K562 (cell line): ENCODE data around the gene ZBTB48. TPM values are rescaled to one million over a fixed set of nuclear protein-coding genes. Genes with fewer than 3 reads are reported as not detected.

Source experiments
- ARID3A ChIP-seq: IDR thresholded peaks from 2 replicates; pipeline ENCODE4 v1.6.1; 2012; ENCODE audit warnings: low read depth, low read length, improper control_type of control experiment, borderline replicate concordance
- CBX8 ChIP-seq: fragments of 200-600 bp; sonication (generic); IDR thresholded peaks from 2 replicates; pipeline ENCODE4 v1.6.1; 2012; ENCODE audit warnings: borderline replicate concordance, mixed run types, low read depth, mild to moderate bottlenecking, moderate library complexity, mixed read lengths, low read length, control low read depth, inconsistent platforms; ENCODE audit not compliant: poor library complexity, severe bottlenecking; ENCODE audit errors: extremely low read depth
- DDX20 ChIP-seq: fragments of 450-650 bp; IDR thresholded peaks from 2 replicates; pipeline ENCODE4 v1.6.1; 2016; ENCODE audit warnings: missing genetic modification characterization, low read depth, mild to moderate bottlenecking, missing compliant biosample characterization, moderate library complexity
- ETV5 ChIP-seq: sonication (generic); formaldehyde crosslinking; IDR thresholded peaks from 2 replicates; pipeline ENCODE4 v1.4.0; 2020; ENCODE audit warnings: low read depth, mild to moderate bottlenecking, missing genetic modification reagents
- JUND ChIP-seq, 2 experiments: IDR thresholded peaks; 2 replicates in 1 of 2; 3 replicates in 1 of 2; pipeline ENCODE4 v1.6.1; 2011; ENCODE audit warnings: borderline replicate concordance in 2 of 2, low read depth in 2 of 2, low read length in 2 of 2, improper control_type of control experiment in 1 of 2, missing biosample characterization in 1 of 2, missing genetic modification characterization in 1 of 2, missing genetic modification reagents in 1 of 2
- MNT ChIP-seq, 2 experiments: fragments of 450-650 bp; conservative IDR thresholded peaks; 2 replicates each; pipeline ENCODE4 v1.6.1; 2017; ENCODE audit warnings: mild to moderate bottlenecking in 2 of 2, moderate library complexity in 2 of 2
- NFE2 ChIP-seq: IDR thresholded peaks from 2 replicates; pipeline ENCODE4 v1.6.1; 2014; ENCODE audit warnings: antibody characterized with exemption, low read depth
- POLR3A ChIP-seq: IDR thresholded peaks from 2 replicates; pipeline ENCODE4 v1.6.1; 2011; ENCODE audit warnings: borderline replicate concordance, mild to moderate bottlenecking, moderate library complexity; ENCODE audit not compliant: insufficient read length, insufficient read depth; ENCODE audit errors: extremely low read depth
- RBM25 ChIP-seq: fragments of 200-400 bp; formaldehyde crosslinking; IDR thresholded peaks from 2 replicates; pipeline ENCODE4 v1.6.1; 2018; ENCODE audit warnings: low read length, low read depth, moderate library complexity; ENCODE audit not compliant: severe bottlenecking
- SMARCE1 ChIP-seq: fragments of 450-650 bp; IDR thresholded peaks from 2 replicates; pipeline ENCODE4 v1.7.1; 2016; ENCODE audit warnings: mild to moderate bottlenecking
- SRSF7 ChIP-seq: fragments of 200-400 bp; formaldehyde crosslinking; optimal IDR thresholded peaks from 2 replicates; pipeline ENCODE3; 2017; ENCODE audit warnings: mild to moderate bottlenecking, low read depth, low read length
- TOE1 ChIP-seq, 2 experiments: fragments of 450-650 bp in 1 of 2; sonication (generic) in 1 of 2; formaldehyde crosslinking in 1 of 2; IDR thresholded peaks; 2 replicates each; pipeline versions ENCODE4 v1.7.1 to v1.8.0; 2016 to 2022; ENCODE audit warnings: borderline replicate concordance in 2 of 2, mild to moderate bottlenecking in 2 of 2, antibody characterized with exemption in 1 of 2, inconsistent platforms in 1 of 2, low read depth in 1 of 2, missing genetic modification reagents in 1 of 2, moderate library complexity in 1 of 2
- ZNF174 ChIP-seq: fragments of 250-450 bp; sonication (Bioruptor Pico); IDR thresholded peaks from 2 replicates; pipeline ENCODE4 v1.4.0; 2020; ENCODE audit warnings: mild to moderate bottlenecking
- ZNF274 ChIP-seq: IDR thresholded peaks from 2 replicates; pipeline ENCODE4 v1.6.1; 2011; ENCODE audit warnings: low read depth, mild to moderate bottlenecking, low read length, moderate library complexity, borderline replicate concordance
- ZNF77 ChIP-seq: fragments of 250-450 bp; sonication (Bioruptor Pico); IDR thresholded peaks from 2 replicates; pipeline ENCODE4 v1.5.0; 2020
- polyA plus RNA-seq, 8 experiments: library from polyadenylated mRNA; depleted of rRNA in 4 of 8; stranded (reverse) in 5 of 8; unstranded in 3 of 8; fragments of >200 nt; fragmentation: Nextera tagmentation in 2 of 8; fragmentation: Illumina TruSeq in 1 of 8; extraction: Ambion mirVana in 2 of 8; extraction: Trizol in 1 of 8; gene quantifications; 2 replicates each; pipeline versions ENCODE4 v1.2.1 to v1.2.3, GENCODE V29; 2011 to 2014; ENCODE audit warnings: inconsistent platforms in 1 of 8, missing spikeins in 1 of 8
- total RNA-seq, 7 experiments: library from RNA; depleted of rRNA in 6 of 7; stranded (reverse); fragments of >200 nt in 6 of 7; fragmentation: Illumina TruSeq in 2 of 7; extraction: Trizol in 2 of 7; gene quantifications; 2 replicates each; pipeline versions ENCODE4 v1.2.1 to v1.2.3, GENCODE V29; 2011 to 2021; ENCODE audit warnings: low replicate concordance in 1 of 7
- TF ChIP-seq, protein P1 (sequence below): fragments of 250-450 bp; sonication (Bioruptor Pico); IDR thresholded peaks from 2 replicates; pipeline ENCODE4 v1.8.0; 2021; ENCODE audit warnings: mild to moderate bottlenecking, moderate library complexity
- TF ChIP-seq, protein P2 (sequence below): fragments of 150-350 bp; conservative IDR thresholded peaks from 2 replicates; pipeline ENCODE4 v1.6.1; 2014; ENCODE audit warnings: low read length

The ZBTB48 gene
- total and polyA plus RNA-seq, 9 of the 15 experiments (the other 6 are each of a cell fraction or from before 2014, with no cell fraction given) = 1.9 to 66.9 (median 29.5) TPM

- TF ChIP-seq ARID3A (no peak), POLR3A (no peak), JUND (IDR thresholded peaks at IDR 0.05; ENCODE audit: borderline replicate concordance, low read depth, low read length) (peak; percentile 96), JUND (tag; IDR thresholded peaks at IDR 0.05; ENCODE audit: borderline replicate concordance, low read depth, low read length) (peak; percentile 84; the same call in 1 of the 3 replicates), SRSF7 (no peak), TOE1 (IDR thresholded peaks at IDR 0.05; ENCODE audit: borderline replicate concordance) (no peak), TOE1 (CRISPR knock-in tag; IDR thresholded peaks at IDR 0.05; ENCODE audit: borderline replicate concordance, low read depth) (no peak), MNT (conservative IDR thresholded peaks at IDR 0.05) (peak in 1 of 2 experiments; percentile 76; a peak in 1 of 4 replicates), RBM25 (peak; percentile 100), ETV5 (CRISPR knock-in tag) (peak; percentile 57; the same call in 1 of the 2 replicates), ZNF77 (CRISPR knock-in tag) (no peak), CBX8 (no peak), ZNF274 (no peak), ZNF174 (CRISPR knock-in tag) (no peak), DDX20 (no peak), SMARCE1 (no peak), NFE2 (peak; percentile 83)
- TF ChIP-seq, protein P1, sequence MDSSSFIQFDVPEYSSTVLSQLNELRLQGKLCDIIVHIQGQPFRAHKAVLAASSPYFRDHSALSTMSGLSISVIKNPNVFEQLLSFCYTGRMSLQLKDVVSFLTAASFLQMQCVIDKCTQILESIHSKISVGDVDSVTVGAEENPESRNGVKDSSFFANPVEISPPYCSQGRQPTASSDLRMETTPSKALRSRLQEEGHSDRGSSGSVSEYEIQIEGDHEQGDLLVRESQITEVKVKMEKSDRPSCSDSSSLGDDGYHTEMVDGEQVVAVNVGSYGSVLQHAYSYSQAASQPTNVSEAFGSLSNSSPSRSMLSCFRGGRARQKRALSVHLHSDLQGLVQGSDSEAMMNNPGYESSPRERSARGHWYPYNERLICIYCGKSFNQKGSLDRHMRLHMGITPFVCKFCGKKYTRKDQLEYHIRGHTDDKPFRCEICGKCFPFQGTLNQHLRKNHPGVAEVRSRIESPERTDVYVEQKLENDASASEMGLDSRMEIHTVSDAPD (CRISPR knock-in tag) = no peak
- TF ChIP-seq, protein P2, sequence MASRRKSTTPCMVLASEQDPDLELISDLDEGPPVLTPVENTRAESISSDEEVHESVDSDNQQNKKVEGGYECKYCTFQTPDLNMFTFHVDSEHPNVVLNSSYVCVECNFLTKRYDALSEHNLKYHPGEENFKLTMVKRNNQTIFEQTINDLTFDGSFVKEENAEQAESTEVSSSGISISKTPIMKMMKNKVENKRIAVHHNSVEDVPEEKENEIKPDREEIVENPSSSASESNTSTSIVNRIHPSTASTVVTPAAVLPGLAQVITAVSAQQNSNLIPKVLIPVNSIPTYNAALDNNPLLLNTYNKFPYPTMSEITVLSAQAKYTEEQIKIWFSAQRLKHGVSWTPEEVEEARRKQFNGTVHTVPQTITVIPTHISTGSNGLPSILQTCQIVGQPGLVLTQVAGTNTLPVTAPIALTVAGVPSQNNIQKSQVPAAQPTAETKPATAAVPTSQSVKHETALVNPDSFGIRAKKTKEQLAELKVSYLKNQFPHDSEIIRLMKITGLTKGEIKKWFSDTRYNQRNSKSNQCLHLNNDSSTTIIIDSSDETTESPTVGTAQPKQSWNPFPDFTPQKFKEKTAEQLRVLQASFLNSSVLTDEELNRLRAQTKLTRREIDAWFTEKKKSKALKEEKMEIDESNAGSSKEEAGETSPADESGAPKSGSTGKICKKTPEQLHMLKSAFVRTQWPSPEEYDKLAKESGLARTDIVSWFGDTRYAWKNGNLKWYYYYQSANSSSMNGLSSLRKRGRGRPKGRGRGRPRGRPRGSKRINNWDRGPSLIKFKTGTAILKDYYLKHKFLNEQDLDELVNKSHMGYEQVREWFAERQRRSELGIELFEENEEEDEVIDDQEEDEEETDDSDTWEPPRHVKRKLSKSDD = no peak
Observed at GRCh38 chr1:6602669-6603237, 23.0 kb downstream of the ZBTB48 start, which contains the start of gene KLHL21 (continued).
